HG03575 (cell line): ENCODE measurements around the gene ZBTB43.

Experiments used
- ATAC-seq: cut with Tn5 transposase; IDR thresholded peaks from one replicate; pipeline ENCODE4 v1.9.1; 2021; ENCODE audit not compliant: unreplicated experiment, insufficient number of reproducible peaks, low FRiP score; ENCODE audit errors: extremely low read depth

The ZBTB43 gene

DNA sequence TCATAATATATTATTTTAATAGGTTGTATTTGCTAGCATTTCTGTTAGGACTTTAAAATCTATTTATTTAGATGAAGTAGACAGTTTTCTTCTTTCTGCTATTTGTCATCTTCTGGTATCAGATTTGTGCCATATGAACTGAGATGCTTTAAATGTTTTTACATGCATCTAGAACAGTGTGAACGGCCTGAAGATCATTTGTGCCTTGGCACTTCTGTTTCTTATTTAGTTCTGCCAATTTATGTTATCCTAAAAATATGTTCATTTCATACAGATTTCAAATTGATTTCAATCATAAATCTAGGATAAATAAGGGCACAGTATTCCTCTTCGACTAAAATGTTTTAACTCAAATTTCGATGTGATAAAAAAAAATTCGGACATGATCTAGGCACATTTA lies 71.7 kb downstream of the ZBTB43 start:
- ATAC-seq, result no peak

- no peak for ATAC-seq
Measured at GRCh38 chr9:126877418-126877817, 72.6 kb downstream of the ZBTB43 start.

DNA sequence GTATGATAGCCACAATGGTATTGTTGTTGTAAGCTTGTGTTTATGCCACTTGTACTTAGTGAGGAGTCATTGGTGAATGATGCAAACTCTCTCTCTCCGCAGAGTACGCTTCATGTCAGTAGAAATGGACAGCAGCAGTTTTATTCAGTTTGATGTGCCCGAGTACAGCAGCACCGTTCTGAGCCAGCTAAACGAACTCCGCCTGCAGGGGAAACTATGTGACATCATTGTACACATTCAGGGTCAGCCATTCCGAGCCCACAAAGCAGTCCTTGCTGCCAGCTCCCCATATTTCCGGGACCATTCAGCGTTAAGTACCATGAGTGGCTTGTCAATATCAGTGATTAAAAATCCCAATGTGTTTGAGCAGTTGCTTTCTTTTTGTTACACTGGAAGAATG lies 74.4 kb downstream of the ZBTB43 start:
- no peak for ATAC-seq

DNA sequence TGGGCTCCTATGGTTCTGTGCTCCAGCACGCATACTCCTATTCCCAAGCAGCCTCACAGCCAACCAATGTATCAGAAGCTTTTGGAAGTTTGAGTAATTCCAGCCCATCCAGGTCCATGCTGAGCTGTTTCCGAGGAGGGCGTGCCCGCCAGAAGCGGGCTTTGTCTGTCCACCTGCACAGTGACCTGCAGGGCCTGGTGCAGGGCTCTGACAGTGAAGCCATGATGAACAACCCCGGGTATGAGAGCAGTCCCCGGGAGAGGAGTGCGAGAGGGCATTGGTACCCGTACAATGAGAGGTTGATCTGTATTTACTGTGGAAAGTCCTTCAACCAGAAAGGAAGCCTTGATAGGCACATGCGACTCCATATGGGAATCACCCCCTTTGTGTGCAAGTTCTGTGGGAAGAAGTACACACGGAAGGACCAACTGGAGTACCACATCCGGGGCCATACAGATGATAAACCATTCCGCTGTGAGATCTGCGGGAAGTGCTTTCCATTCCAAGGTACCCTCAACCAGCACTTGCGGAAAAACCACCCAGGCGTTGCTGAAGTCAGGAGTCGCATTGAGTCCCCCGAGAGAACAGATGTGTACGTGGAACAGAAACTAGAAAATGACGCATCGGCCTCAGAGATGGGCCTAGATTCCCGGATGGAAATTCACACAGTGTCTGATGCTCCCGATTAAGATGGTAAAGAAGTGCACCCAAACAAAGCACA lies 75.5 kb downstream of the ZBTB43 start:
- ATAC-seq, result no peak

DNA sequence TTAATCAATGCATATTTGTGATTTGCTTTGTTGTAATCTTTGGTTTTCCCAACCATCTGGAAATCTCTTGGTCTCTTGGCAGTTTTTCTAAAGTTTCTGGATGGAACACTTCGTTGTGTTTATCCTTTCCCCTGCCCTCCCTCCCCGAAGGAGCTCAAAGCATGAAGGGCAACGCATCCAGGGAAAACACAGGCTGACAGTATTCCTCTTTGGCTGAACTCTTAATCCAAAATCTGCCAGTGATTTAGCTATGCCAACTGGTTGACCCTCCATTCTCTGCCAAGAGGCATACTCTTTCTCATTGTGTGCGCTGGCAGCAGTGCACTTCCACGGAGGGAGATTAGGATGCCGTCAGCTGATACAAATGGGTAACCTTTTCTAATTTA lies 76.1 kb downstream of the ZBTB43 start:
- ATAC-seq, result no peak

- no peak for ATAC-seq
Measured at GRCh38 chr9:126882746-126883145, 77.9 kb downstream of the ZBTB43 start.

GRCh38 chr9:126883636-126884035 lies 78.8 kb downstream of the ZBTB43 start:
- ATAC-seq, result no peak

DNA sequence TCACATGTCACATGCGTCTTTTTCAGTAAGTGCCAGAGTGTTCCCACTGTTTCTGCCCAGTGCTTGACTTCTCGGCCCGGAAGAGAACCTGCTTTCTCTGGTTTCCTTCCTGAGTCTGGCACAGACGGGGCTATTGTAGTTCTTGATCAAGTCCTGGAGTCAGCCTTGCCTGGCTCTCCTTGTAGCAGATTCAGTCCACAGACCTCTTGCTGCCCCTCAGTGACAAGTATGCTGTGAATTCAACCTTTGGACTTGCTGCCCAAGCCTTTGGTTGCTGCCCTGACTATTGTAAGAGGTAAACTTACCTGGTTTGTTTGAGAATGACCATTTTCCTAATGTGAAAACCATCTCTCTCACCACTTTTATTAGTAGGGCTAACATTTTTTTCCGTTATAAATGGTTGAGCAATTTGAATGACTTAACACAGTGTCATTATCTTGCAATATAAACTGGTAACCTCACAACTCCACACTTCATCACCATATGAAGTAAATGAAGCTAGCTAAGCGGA lies 80.3 kb downstream of the ZBTB43 start:
- ATAC-seq, result no peak

- no peak for ATAC-seq
Measured at GRCh38 chr9:126886034-126886822, 81.4 kb downstream of the ZBTB43 start.

DNA sequence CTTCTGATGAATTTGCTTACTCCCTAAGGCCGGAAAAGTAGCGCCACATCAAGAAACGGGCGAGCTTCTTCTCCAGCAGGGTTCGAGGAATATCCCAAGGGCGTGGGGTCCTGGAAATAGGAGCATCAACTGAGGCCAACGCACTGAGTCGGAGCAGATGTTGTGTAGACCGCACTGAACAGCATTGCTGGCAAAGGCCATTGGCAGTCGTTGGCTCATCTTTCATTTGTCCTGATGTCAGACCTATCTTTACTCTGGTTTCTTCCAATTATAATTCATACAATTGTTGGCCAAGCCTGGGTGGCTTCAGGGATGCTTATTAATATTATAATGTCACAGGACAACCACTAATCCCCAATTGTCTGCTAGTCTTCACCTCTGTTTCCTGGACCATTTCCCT lies 82.1 kb downstream of the ZBTB43 start:
- no peak for ATAC-seq
